Activated CD8-positive, alpha-beta T cell treated with anti-CD3 and anti-CD28 coated beads, Interleukin-2, amount 10 ng/mL, durations not matched to agents 7 days and 5 days (primary cell): ENCODE data around the gene APCDD1. TPM values are rescaled to one million over a fixed set of nuclear protein-coding genes. Genes with fewer than 3 reads are reported as not detected.
"Not testable (repeated sequence)": the region's sequence is repeated elsewhere in the genome, so short reads cannot be mapped to it uniquely, and the experiment has no call there.

Source experiments
- ATAC-seq: fragments of 150-1000 bp; cut with Tn5 transposase; one replicate; pipeline ENCODE4 v1.10.0; 2021; ENCODE audit warnings: moderate library complexity
- CTCF ChIA-PET: fragments of 350-600 bp; sonication (Branson Sonifier 250); formaldehyde crosslinking; loops from one replicate; lab custom pipeline; 2021; ENCODE audit warnings: antibody characterized with exemption; lab: Charles Lee
- POLR2A ChIA-PET: fragments of 350-600 bp; sonication (Branson Sonifier 250); formaldehyde crosslinking; loops from one replicate; lab custom pipeline; 2021; ENCODE audit warnings: antibody characterized with exemption; lab: Charles Lee
- DNase-seq: peaks from one replicate; pipeline ENCODE4 v3.0.0-alpha.2; 2020
- H3K27ac Mint-ChIP-seq: one replicate; pipeline ENCODE4 v1.8.0; 2021; ENCODE audit warnings: mild to moderate bottlenecking, mixed read lengths
- H3K27me3 Mint-ChIP-seq: one replicate; pipeline ENCODE4 v1.8.0; 2021; ENCODE audit warnings: low read depth, mixed read lengths
- H3K36me3 Mint-ChIP-seq: one replicate; pipeline ENCODE4 v1.8.0; 2021; ENCODE audit warnings: low read depth, mixed read lengths
- H3K4me1 Mint-ChIP-seq: one replicate; pipeline ENCODE4 v1.8.0; 2021; ENCODE audit warnings: low read depth, mixed read lengths
- H3K4me3 Mint-ChIP-seq: one replicate; pipeline ENCODE4 v1.8.0; 2021; ENCODE audit warnings: mild to moderate bottlenecking, mixed read lengths
- H3K9me3 Mint-ChIP-seq: one replicate; pipeline ENCODE4 v1.8.0; 2022; ENCODE audit warnings: mixed read lengths; ENCODE audit not compliant: insufficient read depth
- total RNA-seq, 2 experiments: library from RNA; stranded (reverse); gene quantifications; one replicate each; pipeline ENCODE4 v1.2.3, GENCODE V29; 2021

Gene APCDD1
- total RNA-seq, 2 experiments from 2014 or later = not detected

DNA sequence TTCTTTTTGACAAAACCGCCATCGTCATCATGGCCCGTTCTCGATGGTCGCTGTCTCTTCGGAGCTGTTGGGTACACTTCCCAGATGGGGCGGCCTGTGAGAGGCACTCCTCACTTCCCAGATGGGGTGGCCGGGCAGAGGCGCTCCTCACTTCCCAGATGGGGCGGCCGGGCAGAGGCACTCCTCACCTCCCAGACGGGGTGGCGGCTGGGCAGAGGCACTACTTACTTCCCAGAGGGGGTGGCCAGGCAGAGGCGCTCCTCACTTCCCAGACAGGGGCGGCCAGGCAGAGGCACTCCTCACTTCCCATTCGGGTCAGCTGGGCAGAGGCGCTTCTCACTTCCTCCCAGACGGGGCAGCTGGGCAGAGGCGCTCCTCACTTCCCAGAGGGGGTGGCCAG lies 51.5 kb downstream of the APCDD1 start:
- CTCF ChIA-PET, H3K4me3 Mint-ChIP-seq, H3K36me3 Mint-ChIP-seq, ATAC-seq, H3K27ac Mint-ChIP-seq, POLR2A ChIA-PET, DNase-seq, H3K9me3 Mint-ChIP-seq, H3K4me1 Mint-ChIP-seq: not testable (repeated sequence)
- peaks cover 12% of the 10 kb centered on the region for H3K27me3 Mint-ChIP-seq

DNA sequence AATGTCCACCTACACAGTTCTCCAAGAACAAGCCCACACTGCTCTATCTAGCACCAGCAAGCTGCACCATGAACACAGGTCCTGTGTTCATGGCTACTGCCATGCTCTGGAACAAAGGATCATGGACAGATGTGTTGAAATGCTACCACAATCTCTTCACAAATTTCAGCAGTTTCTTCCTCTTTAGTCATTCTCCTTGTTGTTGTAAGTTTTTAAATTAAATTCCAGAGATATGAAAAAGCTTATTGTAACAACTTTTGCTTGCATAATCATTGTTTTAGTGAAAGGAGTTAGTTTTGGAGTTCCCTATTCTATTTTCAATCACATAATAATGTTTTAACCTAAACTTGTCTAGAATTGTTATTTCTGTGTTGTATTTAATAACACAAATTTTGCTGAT lies 54.2 kb downstream of the APCDD1 start:
- no peak overlapping the region for H3K4me3 Mint-ChIP-seq
- H3K9me3 Mint-ChIP-seq = peaks cover 9% of the 10 kb centered on the region
- H3K4me1 Mint-ChIP-seq = no peaks in the 10 kb centered on the region
- no peak overlapping the region for H3K27ac Mint-ChIP-seq
- no peaks in the 10 kb centered on the region for H3K36me3 Mint-ChIP-seq
- ATAC-seq (no peak), DNase-seq (no peak)
- CTCF ChIA-PET = interaction anchor here (1.0 kb wide), 1 partner anchor 11 kb away, joined by 3 read pairs; no protein-coding TSS in a partner anchor
- peaks cover 6% of the 10 kb centered on the region for H3K27me3 Mint-ChIP-seq
- POLR2A ChIA-PET = no interaction called here

DNA sequence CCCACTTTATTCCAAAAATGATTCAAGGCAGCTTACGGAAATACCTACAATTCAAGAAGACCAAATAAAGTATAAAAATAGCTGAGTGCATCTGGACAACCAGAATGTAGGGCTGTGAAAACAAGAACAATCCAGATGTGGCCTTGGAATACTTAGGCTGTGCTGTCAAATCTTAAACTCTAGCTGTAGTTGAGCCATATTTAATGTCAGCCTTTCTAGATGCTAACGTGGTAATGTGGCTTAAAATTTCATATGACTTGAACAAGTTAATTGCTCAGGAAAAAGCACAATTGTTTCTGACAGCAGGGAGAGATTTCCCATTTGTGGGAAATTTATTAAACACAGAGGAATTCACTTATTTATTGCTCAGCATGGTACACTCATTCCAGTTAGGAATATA lies 56.8 kb downstream of the APCDD1 start:
- no peak overlapping the region for H3K27ac Mint-ChIP-seq
- ATAC-seq (no peak), DNase-seq (no peak)
- H3K4me3 Mint-ChIP-seq = no peak overlapping the region
- ChIA-PET POLR2A (no interaction called here), CTCF (interaction anchor here (0.9 kb wide), 1 partner anchor 20 kb away, joined by 3 read pairs; no protein-coding TSS in a partner anchor)
- peaks cover 3% of the 10 kb centered on the region for H3K4me1 Mint-ChIP-seq
- peaks cover 9% of the 10 kb centered on the region for H3K9me3 Mint-ChIP-seq
- H3K27me3 Mint-ChIP-seq = peaks cover 11% of the 10 kb centered on the region
- H3K36me3 Mint-ChIP-seq = no peaks in the 10 kb centered on the region

DNA sequence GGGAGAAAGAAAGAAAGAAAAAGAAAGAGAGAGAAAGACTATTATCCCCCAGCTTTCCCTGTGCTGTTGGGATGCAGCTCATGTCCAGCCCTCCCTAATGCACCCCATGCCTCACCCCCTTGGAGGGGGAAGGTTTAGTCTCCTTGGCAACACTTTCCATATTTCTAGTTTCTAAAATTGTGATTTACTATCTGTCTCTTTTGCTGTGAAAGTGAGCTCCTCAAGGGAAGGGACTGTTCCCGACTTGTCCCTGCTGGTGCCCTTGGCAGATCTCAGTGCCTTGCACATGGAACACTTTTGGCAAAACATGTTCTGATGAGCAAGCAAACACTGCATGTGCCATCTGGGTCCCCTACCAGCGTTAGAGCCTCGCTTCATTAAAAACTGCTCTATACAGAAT lies 59.6 kb downstream of the APCDD1 start:
- CTCF ChIA-PET = no interaction called here
- POLR2A ChIA-PET = no interaction called here
- Mint-ChIP-seq H3K9me3 (no peaks in the 10 kb centered on the region), H3K4me3 (no peak overlapping the region), H3K27me3 (peaks cover 26% of the 10 kb centered on the region), H3K36me3 (no peaks in the 10 kb centered on the region), H3K4me1 (peaks cover 4% of the 10 kb centered on the region), H3K27ac (no peak overlapping the region)
- DNase-seq (no peak), ATAC-seq (no peak)

DNA sequence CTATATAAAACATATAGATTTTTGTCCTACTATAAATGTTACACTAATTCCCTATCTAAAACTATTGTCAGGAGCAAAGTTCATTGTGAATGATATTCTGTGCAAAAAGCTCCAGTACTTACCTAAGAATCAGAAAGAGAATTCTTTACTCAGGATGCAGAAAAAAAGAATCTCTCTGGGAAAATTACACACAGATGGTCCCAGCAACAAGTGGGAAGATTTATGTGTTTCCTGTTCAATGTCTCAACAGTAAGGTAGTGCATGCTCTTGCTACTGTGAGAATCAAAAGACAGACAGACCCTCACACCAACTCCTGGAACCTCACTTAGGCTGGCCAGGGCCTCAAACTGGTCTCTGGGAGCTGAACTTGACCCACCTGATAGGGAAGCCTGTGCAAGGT lies 60.2 kb downstream of the APCDD1 start:
- ATAC-seq = no peak
- POLR2A ChIA-PET = no interaction called here
- H3K4me3 Mint-ChIP-seq = no peak overlapping the region

DNA sequence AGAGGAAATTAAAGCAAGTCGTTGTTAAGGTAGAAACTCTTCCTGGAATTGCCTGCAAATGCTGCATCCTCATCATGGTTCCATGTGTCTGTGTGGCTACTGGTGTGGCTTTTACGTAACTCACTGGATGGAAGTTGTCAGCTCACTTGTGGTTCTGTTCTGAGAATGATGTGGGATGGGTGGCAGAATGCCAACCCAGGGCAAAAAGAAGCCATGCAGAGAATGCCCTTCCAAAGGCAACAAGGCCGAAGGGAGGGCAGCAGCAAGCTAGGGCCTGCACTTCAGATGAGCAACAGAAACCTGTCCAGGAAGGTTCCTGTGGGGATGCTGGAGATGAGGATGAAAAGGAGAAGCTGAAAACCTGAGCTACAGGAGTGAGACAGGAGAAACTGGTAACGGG lies 61.0 kb downstream of the APCDD1 start:
- H3K27me3 Mint-ChIP-seq = peaks cover 29% of the 10 kb centered on the region
- H3K4me1 Mint-ChIP-seq = peaks cover 12% of the 10 kb centered on the region
- DNase-seq (no peak), ATAC-seq (no peak)
- no peaks in the 10 kb centered on the region for H3K36me3 Mint-ChIP-seq
- H3K27ac Mint-ChIP-seq = no peak overlapping the region
- H3K9me3 Mint-ChIP-seq = no peaks in the 10 kb centered on the region
- ChIA-PET POLR2A (no interaction called here), CTCF (no interaction called here)
- H3K4me3 Mint-ChIP-seq = no peak overlapping the region

More for the DNA sequence above, 60.2 kb downstream of the APCDD1 start:
- peaks cover 7% of the 10 kb centered on the region for H3K4me1 Mint-ChIP-seq
- no peaks in the 10 kb centered on the region for H3K36me3 Mint-ChIP-seq
- CTCF ChIA-PET = no interaction called here
- DNase-seq = no peak
- no peak overlapping the region for H3K27ac Mint-ChIP-seq
- H3K27me3 Mint-ChIP-seq = peaks cover 29% of the 10 kb centered on the region
- no peaks in the 10 kb centered on the region for H3K9me3 Mint-ChIP-seq

DNA sequence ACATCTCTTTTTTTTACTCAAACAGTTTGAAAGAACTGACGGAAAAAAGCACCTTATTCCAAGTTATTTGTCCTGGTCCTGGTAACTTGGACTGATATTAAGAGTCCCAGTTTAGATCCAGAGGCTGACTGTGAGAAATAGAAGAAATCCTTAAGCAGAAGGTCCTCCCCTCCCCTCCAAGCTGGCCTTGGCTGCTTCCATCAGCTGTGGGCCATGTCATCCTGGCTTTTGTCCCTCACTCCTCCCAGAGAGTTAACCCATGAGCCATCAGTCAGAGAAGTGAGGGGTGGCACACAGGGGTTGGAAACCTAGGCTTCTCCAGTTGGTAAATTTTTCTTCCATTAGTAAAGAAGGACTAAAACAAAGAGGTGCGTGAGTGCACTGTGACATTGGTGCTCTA lies 61.6 kb downstream of the APCDD1 start:
- Mint-ChIP-seq H3K9me3 (no peaks in the 10 kb centered on the region), H3K4me1 (peaks cover 12% of the 10 kb centered on the region), H3K27ac (no peak overlapping the region), H3K4me3 (no peak overlapping the region), H3K36me3 (no peaks in the 10 kb centered on the region), H3K27me3 (peaks cover 25% of the 10 kb centered on the region)
- ChIA-PET CTCF (no interaction called here), POLR2A (no interaction called here)
- DNase-seq (no peak), ATAC-seq (no peak)

DNA sequence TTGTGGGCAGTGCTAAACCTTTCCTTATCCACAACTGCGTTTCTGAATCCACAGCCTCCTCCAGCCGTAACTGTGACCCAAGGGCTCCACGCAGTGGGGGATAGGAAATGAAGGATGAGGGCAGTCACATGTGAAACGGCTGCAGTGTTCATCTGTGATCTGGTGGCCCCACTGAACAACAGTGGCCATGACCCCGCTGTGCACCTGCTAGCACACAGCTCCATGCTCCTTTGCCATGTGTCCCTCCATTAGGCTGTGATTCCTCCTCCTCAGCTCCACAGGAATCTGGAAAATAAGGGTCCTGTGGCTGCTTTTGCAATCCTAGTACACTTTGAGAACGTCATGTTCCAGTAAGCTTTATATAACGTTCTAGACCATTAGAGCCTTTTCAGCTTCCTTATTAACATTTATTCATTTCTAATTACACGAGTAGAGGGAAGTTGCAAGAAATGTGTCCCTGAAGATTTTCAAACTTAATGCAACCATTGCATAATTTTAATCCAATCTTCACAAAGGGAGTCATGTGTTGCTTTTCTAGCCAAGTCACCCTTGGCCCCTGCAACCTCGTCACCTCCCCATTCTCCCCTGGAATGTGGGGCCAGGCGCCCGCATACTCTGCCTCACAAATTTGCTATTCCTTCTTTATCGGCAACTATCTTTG lies 64.3 kb downstream of the APCDD1 start:
- H3K4me1 Mint-ChIP-seq = peaks cover 12% of the 10 kb centered on the region
- no peak for DNase-seq
- H3K27me3 Mint-ChIP-seq = peaks cover 29% of the 10 kb centered on the region
- H3K9me3 Mint-ChIP-seq = no peaks in the 10 kb centered on the region
- ATAC-seq = no peak
- ChIA-PET POLR2A (no interaction called here), CTCF (interaction anchor here (1.0 to 3.2 kb wide), 3 partner anchors 36 to 547 kb away, joined by 3 to 14 read pairs (median 6); no protein-coding TSS in a partner anchor)
- H3K4me3 Mint-ChIP-seq = no peak overlapping the region
- H3K36me3 Mint-ChIP-seq = no peaks in the 10 kb centered on the region
- no peak overlapping the region for H3K27ac Mint-ChIP-seq

DNA sequence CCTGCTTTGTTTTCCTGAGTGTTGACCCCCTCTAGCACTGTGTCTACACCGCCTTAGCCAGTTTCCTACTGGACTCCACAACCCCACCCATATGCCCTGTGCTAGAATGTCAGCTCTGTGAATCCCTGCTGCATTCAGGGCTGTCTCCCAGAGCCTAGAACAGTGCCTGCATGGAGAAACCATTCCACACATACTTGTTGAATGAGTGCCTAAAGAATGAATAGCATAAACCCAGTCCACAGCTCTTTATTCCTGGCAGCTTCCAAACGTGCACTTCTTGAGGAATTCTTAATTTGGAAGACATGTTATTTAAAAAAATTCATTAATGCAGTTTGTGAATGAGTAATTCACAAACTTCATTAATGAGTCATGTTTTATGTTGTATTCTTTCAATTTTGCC lies 64.9 kb downstream of the APCDD1 start:
- Mint-ChIP-seq H3K27me3 (peaks cover 29% of the 10 kb centered on the region), H3K4me3 (no peak overlapping the region)
- CTCF ChIA-PET = interaction anchor here (0.7 to 3.2 kb wide), 6 partner anchors 11 to 549 kb away, joined by 3 to 14 read pairs (median 4); no protein-coding TSS in a partner anchor

DNA sequence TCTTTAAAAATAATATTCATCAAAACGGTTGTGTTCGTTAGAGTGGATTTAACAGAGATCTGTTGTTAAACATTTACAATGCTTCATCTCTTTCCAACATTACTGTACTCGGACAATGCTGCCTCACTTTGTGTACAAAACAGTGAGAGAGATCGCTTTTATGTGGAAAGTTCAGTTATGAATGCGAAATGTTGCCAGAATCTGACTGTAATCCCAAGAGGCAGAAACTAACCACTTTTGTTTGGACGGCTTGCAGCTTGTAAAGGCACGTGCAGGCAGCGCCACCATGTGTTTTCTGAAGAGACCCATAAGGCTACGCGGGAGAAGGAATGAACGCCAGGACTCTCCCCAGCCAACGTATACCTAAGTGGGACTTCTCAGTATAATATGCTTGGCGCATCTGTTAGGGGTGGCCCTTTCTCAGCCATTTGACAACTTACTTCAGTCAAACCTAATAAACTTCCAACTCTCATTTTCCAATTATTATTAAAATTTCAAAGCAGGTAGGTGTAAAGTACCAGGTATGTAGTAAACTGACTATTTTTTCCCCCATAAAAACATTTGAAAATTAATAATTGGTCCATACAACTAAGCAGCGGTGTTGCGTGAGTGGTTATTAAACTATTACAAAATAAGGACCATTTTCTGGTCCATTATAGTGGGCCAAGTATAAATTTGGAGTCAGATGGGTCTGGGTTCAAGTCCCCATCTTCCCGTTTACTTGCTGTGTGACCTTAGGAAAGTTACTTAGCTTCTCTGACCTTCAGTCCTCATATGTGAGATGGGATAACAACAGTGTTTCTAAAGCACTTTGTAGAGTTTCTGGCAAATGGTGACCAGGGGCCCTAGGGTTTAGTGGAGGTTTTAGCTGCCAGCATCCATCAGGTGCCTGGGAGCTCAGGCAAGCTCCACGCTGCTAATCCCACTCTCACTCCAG lies 65.8 kb downstream of the APCDD1 start:
- ChIA-PET CTCF (interaction anchor here (0.7 to 3.2 kb wide), 5 partner anchors 12 to 550 kb away, joined by 3 to 14 read pairs (median 3); no protein-coding TSS in a partner anchor), POLR2A (no interaction called here)
- H3K27me3 Mint-ChIP-seq = peaks cover 26% of the 10 kb centered on the region
- ATAC-seq (peak; percentile 84), DNase-seq (peak; percentile 70)
- H3K36me3 Mint-ChIP-seq = no peaks in the 10 kb centered on the region
- no peaks in the 10 kb centered on the region for H3K9me3 Mint-ChIP-seq
- H3K4me3 Mint-ChIP-seq = no peak overlapping the region
- peaks cover 21% of the 10 kb centered on the region for H3K4me1 Mint-ChIP-seq
- H3K27ac Mint-ChIP-seq = no peak overlapping the region

More for the DNA sequence above, 64.9 kb downstream of the APCDD1 start:
- Mint-ChIP-seq H3K4me1 (peaks cover 13% of the 10 kb centered on the region), H3K9me3 (no peaks in the 10 kb centered on the region), H3K36me3 (no peaks in the 10 kb centered on the region), H3K27ac (no peak overlapping the region)
- POLR2A ChIA-PET = no interaction called here
- DNase-seq (no peak), ATAC-seq (no peak)

DNA sequence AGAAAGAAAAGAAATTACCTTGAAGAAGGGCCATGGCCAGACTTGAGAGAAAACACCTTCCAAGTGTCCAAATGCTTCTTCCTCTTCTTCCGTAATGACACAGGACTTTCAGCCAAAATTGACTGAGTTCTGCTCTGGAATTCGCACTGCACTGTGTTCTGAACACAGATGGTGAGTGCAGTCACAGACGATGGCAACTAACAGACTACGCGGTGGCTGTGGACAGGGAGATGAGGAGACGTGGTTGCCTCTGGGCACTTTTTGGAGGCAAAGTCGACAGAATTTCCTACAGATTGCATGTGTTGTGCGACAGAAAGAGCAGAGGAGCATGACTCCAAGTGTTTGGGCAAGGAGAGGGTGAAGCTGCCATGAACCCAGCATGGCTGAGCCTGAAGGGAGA lies 67.1 kb downstream of the APCDD1 start:
- Mint-ChIP-seq H3K9me3 (no peaks in the 10 kb centered on the region), H3K27me3 (peaks cover 22% of the 10 kb centered on the region), H3K4me3 (no peak overlapping the region), H3K4me1 (peaks cover 25% of the 10 kb centered on the region), H3K27ac (no peak overlapping the region), H3K36me3 (no peaks in the 10 kb centered on the region)
- POLR2A ChIA-PET = no interaction called here
- CTCF ChIA-PET = no interaction called here
- DNase-seq (no peak), ATAC-seq (no peak)

DNA sequence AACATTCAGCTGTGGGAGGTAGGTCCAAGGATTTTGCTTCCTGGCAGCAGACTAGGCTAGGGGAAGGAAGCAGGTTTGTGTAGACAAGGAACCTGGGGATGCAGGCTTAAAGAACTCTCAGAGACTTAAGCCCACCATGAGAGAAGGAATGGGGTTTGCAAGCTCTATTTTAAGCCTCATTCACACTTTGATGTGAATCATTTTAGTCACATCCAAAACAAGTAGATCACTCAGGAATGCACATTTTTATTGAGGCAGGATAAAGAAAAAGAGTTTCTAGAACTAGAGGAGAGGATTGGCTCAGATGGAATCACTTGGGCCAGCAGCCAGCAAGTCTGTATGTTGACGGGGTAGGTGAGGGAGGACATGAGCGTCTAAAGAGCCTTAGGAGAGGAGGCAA lies 68.1 kb downstream of the APCDD1 start:
- ATAC-seq (no peak), DNase-seq (no peak)
- Mint-ChIP-seq H3K4me3 (no peak overlapping the region), H3K27me3 (peaks cover 18% of the 10 kb centered on the region), H3K27ac (no peak overlapping the region), H3K9me3 (no peaks in the 10 kb centered on the region), H3K4me1 (peaks cover 30% of the 10 kb centered on the region), H3K36me3 (peaks cover 3% of the 10 kb centered on the region)
- POLR2A ChIA-PET = no interaction called here
- CTCF ChIA-PET = interaction anchor here (0.9 to 1.9 kb wide), 3 partner anchors 9 to 551 kb away, joined by 3 to 7 read pairs (median 4); no protein-coding TSS in a partner anchor
